ENCODE data around the gene AKR1C3.

AKR1C3 gene

GRCh38 chr10:5078547-5079180, 15.6 kb upstream of the AKR1C3 start:
- no peak for TF ChIP-seq CTCF (IDR thresholded peaks at IDR 0.05; ENCODE audit: low read length, missing control alignments)
- no peak for DNase-seq (ENCODE audit: low read depth)
- no peak overlapping the region for H3K4me3 ChIP-seq (replicated peaks; ENCODE audit: low read depth, low read length)

GRCh38 chr10:5079306-5079830, 14.8 kb upstream of the AKR1C3 start:
- TF ChIP-seq CTCF (IDR thresholded peaks at IDR 0.05; ENCODE audit: low read length, missing control alignments), result no peak
- DNase-seq (ENCODE audit: low read depth), result no peak
- no peak overlapping the region for H3K4me3 ChIP-seq (replicated peaks; ENCODE audit: low read depth, low read length)

GRCh38 chr10:5079836-5080235, 14.4 kb upstream of the AKR1C3 start:
- no peak for TF ChIP-seq CTCF (IDR thresholded peaks at IDR 0.05; ENCODE audit: low read length, missing control alignments)
- no peak for DNase-seq (ENCODE audit: low read depth)
- no peak overlapping the region for H3K4me3 ChIP-seq (replicated peaks; ENCODE audit: low read depth, low read length)

- no peak overlapping the region for H3K4me3 ChIP-seq (replicated peaks; ENCODE audit: low read depth, low read length)
- no peak for TF ChIP-seq CTCF (IDR thresholded peaks at IDR 0.05; ENCODE audit: low read length, missing control alignments)
Measured at GRCh38 chr10:5081091-5081490, 13.1 kb upstream of the AKR1C3 start.

GRCh38 chr10:5088703-5089261, 5.4 kb upstream of the AKR1C3 start:
- TF ChIP-seq CTCF (IDR thresholded peaks at IDR 0.05; ENCODE audit: low read length, missing control alignments), result no peak
- H3K4me3 ChIP-seq (replicated peaks; ENCODE audit: low read depth, low read length), result no peak overlapping the region
- no peak for DNase-seq (ENCODE audit: low read depth)

More at GRCh38 chr10:5081091-5081490, 13.1 kb upstream of the AKR1C3 start:
- no peak for DNase-seq (ENCODE audit: low read depth)

GRCh38 chr10:5089865-5090264, 4.3 kb upstream of the AKR1C3 start:
- DNase-seq (ENCODE audit: low read depth), result peak; percentile 60
- H3K4me3 ChIP-seq (replicated peaks; ENCODE audit: low read depth, low read length), result no peak overlapping the region

More at GRCh38 chr10:5089865-5090264, 4.3 kb upstream of the AKR1C3 start:
- TF ChIP-seq CTCF (IDR thresholded peaks at IDR 0.05; ENCODE audit: low read length, missing control alignments), result peak; percentile 57

All from fibroblast of pulmonary artery (primary cell).